K562 (cell line): ENCODE results near the gene NTN4. TPM values are rescaled to one million over a fixed set of nuclear protein-coding genes. Genes with fewer than 3 reads are reported as not detected.

ENCODE experiments used
- ATAC-seq: fragments of 200-7000 bp; cut with Tn5 transposase; 3 replicates; pipeline ENCODE4 v1.9.1; 2020; ENCODE audit warnings: moderate library complexity
- BruUV-seq: library from RNA; stranded (reverse); fragments of 400-500 nt; replicated peaks from 2 replicates; lab custom pipeline; 2021; lab: Mats Ljungman, UMichigan
- CTCF ChIA-PET: fragments of 300-600 bp; formaldehyde crosslinking; extraction: SDS; loops from one replicate; lab custom pipeline; 2021; ENCODE audit warnings: low intra/inter-chr PET ratio; lab: Yijun Ruan, JAX
- POLR2A ChIA-PET: fragments of 300-600, 350-650 bp; sonication (Branson Sonifier 250); formaldehyde crosslinking; extraction: SDS; loops from one replicate; lab custom pipeline; 2021; ENCODE audit warnings: antibody characterized with exemption, inconsistent platforms; lab: Yijun Ruan, JAX
- DNase-seq, 4 experiments: peaks; one replicate each; pipeline versions ENCODE4 v3.0.0 to v3.0.0-alpha.2; 2011 to 2018; ENCODE audit warnings: low spot score in 3 of 4, mixed read lengths in 3 of 4; ENCODE audit errors: extremely low read depth in 1 of 4
- FAIRE-seq: peaks from 2 replicates; lab custom pipeline; 2011; peaks lifted over from hg19 to GRCh38; lab: Jason Lieb, UNC
- H2AFZ ChIP-seq: 2 replicates; pipeline ENCODE4 v1.6.0; 2011; ENCODE audit warnings: low read depth, low read length, control low read depth, inconsistent platforms
- H3K27ac ChIP-seq: fragments of 200-600 bp; 3 replicates; pipeline ENCODE4 v1.8.0; 2011; ENCODE audit warnings: low read depth, mild to moderate bottlenecking, control low read depth, inconsistent platforms, low read length, moderate library complexity, mixed read lengths; ENCODE audit errors: extremely low read depth
- H3K27me3 ChIP-seq, 2 experiments: fragments of 300-600 bp in 1 of 2; 2 replicates in 1 of 2; 3 replicates in 1 of 2; pipeline versions ENCODE4 v1.6.0 to v1.8.0; 2011; ENCODE audit warnings: inconsistent platforms in 2 of 2, low read length in 2 of 2, mild to moderate bottlenecking in 1 of 2, mixed read lengths in 1 of 2, moderate library complexity in 1 of 2; ENCODE audit not compliant: control insufficient read depth in 2 of 2, insufficient read depth in 2 of 2
- H3K36me3 ChIP-seq: fragments of 300-600 bp; 3 replicates; pipeline ENCODE4 v1.8.0; 2011; ENCODE audit warnings: mild to moderate bottlenecking, low read length, inconsistent platforms; ENCODE audit not compliant: control insufficient read depth, insufficient read depth
- H3K4me1 ChIP-seq, 2 experiments: fragments of 200-600 bp in 1 of 2; replicated peaks in 1 of 2; 2 replicates in 1 of 2; 3 replicates in 1 of 2; pipeline versions ENCODE4 v1.5.1 to v1.8.0; 2011; ENCODE audit warnings: inconsistent platforms in 2 of 2, low read length in 2 of 2, mild to moderate bottlenecking in 1 of 2, mixed read lengths in 1 of 2, moderate library complexity in 1 of 2; ENCODE audit not compliant: control insufficient read depth in 2 of 2, insufficient read depth in 2 of 2
- H3K4me2 ChIP-seq: 2 replicates; pipeline ENCODE4 v1.6.1; 2011; ENCODE audit warnings: low read length, control low read depth, inconsistent platforms, mixed read lengths; ENCODE audit not compliant: insufficient read depth
- H3K4me3 ChIP-seq: fragments of 200-600 bp; sonication (generic), shearing (Covaris generic); 2 replicates; pipeline ENCODE4 v1.5.1; 2016; ENCODE audit warnings: control low read depth, inconsistent platforms
- H3K79me2 ChIP-seq: fragments of 200-600 bp; 3 replicates; pipeline ENCODE4 v1.8.0; 2011; ENCODE audit warnings: low read length, inconsistent platforms; ENCODE audit not compliant: control insufficient read depth, insufficient read depth
- H3K9ac ChIP-seq, 2 experiments: 2 replicates each; pipeline versions ENCODE4 v1.6.0 to v1.6.1; 2011; ENCODE audit warnings: low read depth in 2 of 2, low read length in 2 of 2, control low read depth in 1 of 2, inconsistent platforms in 1 of 2, mild to moderate bottlenecking in 1 of 2, mixed read lengths in 1 of 2; ENCODE audit not compliant: insufficient read depth in 1 of 2
- H3K9me1 ChIP-seq: one replicate; pipeline ENCODE4 v1.6.0; 2011; ENCODE audit warnings: inconsistent platforms, mild to moderate bottlenecking, low read length, moderate library complexity; ENCODE audit not compliant: control insufficient read depth, insufficient read depth
- H3K9me3 ChIP-seq: replicated peaks from 2 replicates; pipeline ENCODE4 v1.5.1; 2011; ENCODE audit warnings: low read depth, low read length, inconsistent platforms; ENCODE audit not compliant: control insufficient read depth, insufficient read depth
- H4K20me1 ChIP-seq: replicated peaks from 2 replicates; pipeline ENCODE4 v1.6.1; 2011; ENCODE audit warnings: low read length, inconsistent platforms, mixed read lengths; ENCODE audit not compliant: control insufficient read depth, insufficient read depth
- NR2F6 ChIP-seq: fragments of 450-650 bp; formaldehyde crosslinking; IDR thresholded peaks from 2 replicates; pipeline ENCODE4 v1.4.0; 2020; ENCODE audit warnings: mild to moderate bottlenecking
- PPARD ChIP-seq: fragments of 250-450 bp; sonication (Bioruptor Pico); IDR thresholded peaks from 2 replicates; pipeline ENCODE4 v1.8.0; 2022; ENCODE audit warnings: inconsistent platforms, mild to moderate bottlenecking, moderate library complexity
- RERE ChIP-seq: sonication (generic); formaldehyde crosslinking; IDR thresholded peaks from 2 replicates; pipeline ENCODE4 v1.8.0; 2023; ENCODE audit warnings: missing genetic modification reagents, mild to moderate bottlenecking, borderline replicate concordance
- SIN3B ChIP-seq: fragments of 450-650 bp; IDR thresholded peaks from 2 replicates; pipeline ENCODE4 v1.6.1; 2017; ENCODE audit warnings: low read depth, mild to moderate bottlenecking, moderate library complexity
- SIX5 ChIP-seq, 2 experiments: IDR thresholded peaks; 2 replicates each; pipeline ENCODE4 v1.6.1; 2011; ENCODE audit warnings: low read length in 2 of 2, borderline replicate concordance in 1 of 2, low read depth in 1 of 2, mild to moderate bottlenecking in 1 of 2, moderate library complexity in 1 of 2; ENCODE audit not compliant: insufficient read depth in 1 of 2
- USF2 ChIP-seq: sonication (generic); formaldehyde crosslinking; IDR thresholded peaks from 2 replicates; pipeline ENCODE4 v1.5.0; 2020; ENCODE audit warnings: missing genetic modification reagents
- ZNF398 ChIP-seq: fragments of 250-450 bp; sonication (Bioruptor Pico); IDR thresholded peaks from 2 replicates; pipeline ENCODE4 v1.8.0; 2021; ENCODE audit warnings: moderate library complexity, mild to moderate bottlenecking, inconsistent platforms
- ZNF695 ChIP-seq: fragments of 450-650 bp; formaldehyde crosslinking; IDR thresholded peaks from 2 replicates; pipeline ENCODE4 v1.4.0; 2020; ENCODE audit warnings: mild to moderate bottlenecking, moderate library complexity
- ZNF76 ChIP-seq: fragments of 250-450 bp; sonication (Bioruptor Pico); IDR thresholded peaks from 2 replicates; pipeline ENCODE4 v1.4.0; 2020; ENCODE audit warnings: mild to moderate bottlenecking, moderate library complexity, borderline replicate concordance
- ZNF766 ChIP-seq: fragments of 200-800 bp; sonication (Bioruptor generic); conservative IDR thresholded peaks from 2 replicates; pipeline ENCODE4 v1.6.1; 2016; ENCODE audit warnings: missing genetic modification characterization, missing compliant biosample characterization
- ZNF830 ChIP-seq: fragments of 250-450 bp; sonication (Bioruptor Pico); IDR thresholded peaks from 2 replicates; pipeline ENCODE4 v1.5.0; 2021; ENCODE audit warnings: mild to moderate bottlenecking
- WGBS: fragments of 100-300 bp; shearing (Covaris generic); methylation state at CpG from one replicate; pipeline ENCODE4 v1.1.6; 2016; ENCODE audit warnings: low coverage, mixed read lengths; ENCODE audit not compliant: insufficient coverage; ENCODE audit errors: missing lambda C conversion rate; 5-methylcytosine and 5-hydroxymethylcytosine counted together
- in situ Hi-C: fragments of 300-500 bp; cut with MboI; formaldehyde crosslinking; loops from 4 replicates; pipeline ENCODE4 v1.15.0; 2018; ENCODE audit warnings: inconsistent platforms, mixed read lengths
- intact Hi-C: fragments of 100-400 bp; cut with micrococcal nuclease; formaldehyde crosslinking; loops from 2 replicates; pipeline ENCODE4 v1.14.2; 2022
- polyA plus RNA-seq, 8 experiments: library from polyadenylated mRNA; depleted of rRNA in 4 of 8; stranded (reverse) in 5 of 8; unstranded in 3 of 8; fragments of >200 nt; fragmentation: Nextera tagmentation in 2 of 8; fragmentation: Illumina TruSeq in 1 of 8; extraction: Ambion mirVana in 2 of 8; extraction: Trizol in 1 of 8; gene quantifications; 2 replicates each; pipeline versions ENCODE4 v1.2.1 to v1.2.3, GENCODE V29; 2011 to 2014; ENCODE audit warnings: inconsistent platforms in 1 of 8, missing spikeins in 1 of 8
- total RNA-seq, 7 experiments: library from RNA; depleted of rRNA in 6 of 7; stranded (reverse); fragments of >200 nt in 6 of 7; fragmentation: Illumina TruSeq in 2 of 7; extraction: Trizol in 2 of 7; gene quantifications; 2 replicates each; pipeline versions ENCODE4 v1.2.1 to v1.2.3, GENCODE V29; 2011 to 2021; ENCODE audit warnings: low replicate concordance in 1 of 7

NTN4 gene
- total and polyA plus RNA-seq, 9 of the 15 experiments (the other 6 are each of a cell fraction or from before 2014, with no cell fraction given) = 0.13 TPM; not detected in 8

- no peak overlapping the region for H3K4me2 ChIP-seq
- no peaks in the 10 kb centered on the region for H3K36me3 ChIP-seq
- peaks cover 23 to 25% of the 10 kb centered on the region in 2 experiments for H3K27me3 ChIP-seq
- no peak overlapping the region for H3K9ac ChIP-seq
- no peaks in the 10 kb centered on the region for H3K79me2 ChIP-seq
- WGBS = 0% methylated on average over 1 of the region's 1 CpG
- POLR2A ChIA-PET = no interaction called here
- H3K27ac ChIP-seq = no peak overlapping the region
- CTCF ChIA-PET = no interaction called here
- no peaks in the 10 kb centered on the region for H3K9me3 ChIP-seq
- DNase-seq (no peak), ATAC-seq (no peak), FAIRE-seq (no peak)
- TF ChIP-seq NR2F6 = no peak
- TF ChIP-seq SIX5 (IDR thresholded peaks at IDR 0.05; ENCODE audit: borderline replicate concordance in 1 of 2, insufficient read depth in 1 of 2, low read depth in 1 of 2, low read length in 2 of 2) = no peak
- no peak for TF ChIP-seq USF2
- no peak for TF ChIP-seq SIN3B
- TF ChIP-seq ZNF830 = no peak
- no peak for TF ChIP-seq ZNF398 (CRISPR knock-in tag)
- no peak for TF ChIP-seq ZNF695 (CRISPR knock-in tag)
- TF ChIP-seq ZNF766 (CRISPR knock-in tag) = no peak
- TF ChIP-seq PPARD (CRISPR knock-in tag) = no peak
- TF ChIP-seq ZNF76 (CRISPR knock-in tag) = no peak
- TF ChIP-seq RERE (CRISPR knock-in tag) = no peak
- no peak overlapping the region for H3K4me3 ChIP-seq
- in situ Hi-C loops = no loop called here
- no peak overlapping the region for H2AFZ ChIP-seq
- no peaks in the 10 kb centered on the region for H4K20me1 ChIP-seq
- no peaks in the 10 kb centered on the region for H3K9me1 ChIP-seq
- peaks cover 0 to under 1% of the 10 kb centered on the region in 2 experiments; a peak in 1 of 5 replicates for H3K4me1 ChIP-seq
- no TSS peak for BruUV-seq
- intact Hi-C loops = no loop called here
Observed at GRCh38 chr12:95784915-95785314, 5.6 kb downstream of the NTN4 start.
